ENCODE data around the gene OPN1SW.

The OPN1SW gene

GRCh38 chr7:128804484-128804883 is 28.9 kb upstream of the OPN1SW start:
- Histone ChIP-seq H3K27me3 (ENCODE audit: insufficient read depth, low read length) (no peaks in the 10 kb centered on the region; the same call in 1 of the 2 replicates), H3F3A (ENCODE audit: insufficient read depth, low read length) (no peaks in the 10 kb centered on the region), H3K4me1 (ENCODE audit: insufficient read depth, low read length, severe bottlenecking) (no peaks in the 10 kb centered on the region), H3K27ac (ENCODE audit: low read depth, low read length, poor library complexity, severe bottlenecking) (no peak overlapping the region), H3K9me3 (ENCODE audit: low read length) (no peaks in the 10 kb centered on the region), H4K20me1 (ENCODE audit: insufficient read depth, low read length) (no peaks in the 10 kb centered on the region), H2AFZ (ENCODE audit: low read length) (no peak overlapping the region), H3K4me2 (ENCODE audit: low read length) (no peak overlapping the region), H3K36me3 (ENCODE audit: insufficient read depth, low read length) (peaks cover 10% of the 10 kb centered on the region; the same call in 1 of the 2 replicates), H3K79me2 (ENCODE audit: insufficient read depth, low read length) (no peaks in the 10 kb centered on the region), H3K9me2 (ENCODE audit: low read depth, low read length) (no peaks in the 10 kb centered on the region), H3K4me3 (ENCODE audit: low read depth, low read length, poor library complexity, severe bottlenecking) (no peak overlapping the region), H3K9ac (ENCODE audit: low read length) (no peak overlapping the region)
- TF ChIP-seq, protein P1, sequence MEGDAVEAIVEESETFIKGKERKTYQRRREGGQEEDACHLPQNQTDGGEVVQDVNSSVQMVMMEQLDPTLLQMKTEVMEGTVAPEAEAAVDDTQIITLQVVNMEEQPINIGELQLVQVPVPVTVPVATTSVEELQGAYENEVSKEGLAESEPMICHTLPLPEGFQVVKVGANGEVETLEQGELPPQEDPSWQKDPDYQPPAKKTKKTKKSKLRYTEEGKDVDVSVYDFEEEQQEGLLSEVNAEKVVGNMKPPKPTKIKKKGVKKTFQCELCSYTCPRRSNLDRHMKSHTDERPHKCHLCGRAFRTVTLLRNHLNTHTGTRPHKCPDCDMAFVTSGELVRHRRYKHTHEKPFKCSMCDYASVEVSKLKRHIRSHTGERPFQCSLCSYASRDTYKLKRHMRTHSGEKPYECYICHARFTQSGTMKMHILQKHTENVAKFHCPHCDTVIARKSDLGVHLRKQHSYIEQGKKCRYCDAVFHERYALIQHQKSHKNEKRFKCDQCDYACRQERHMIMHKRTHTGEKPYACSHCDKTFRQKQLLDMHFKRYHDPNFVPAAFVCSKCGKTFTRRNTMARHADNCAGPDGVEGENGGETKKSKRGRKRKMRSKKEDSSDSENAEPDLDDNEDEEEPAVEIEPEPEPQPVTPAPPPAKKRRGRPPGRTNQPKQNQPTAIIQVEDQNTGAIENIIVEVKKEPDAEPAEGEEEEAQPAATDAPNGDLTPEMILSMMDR (IDR thresholded peaks at IDR 0.05; ENCODE audit: low read length): no peak
- TF ChIP-seq EZH2 (IDR thresholded peaks at IDR 0.05; ENCODE audit: borderline replicate concordance, low read length): no peak

- H4K20me1 ChIP-seq (ENCODE audit: insufficient read depth, low read length): no peaks in the 10 kb centered on the region
- no peak overlapping the region for H3K4me3 ChIP-seq (ENCODE audit: low read depth, low read length, poor library complexity, severe bottlenecking)
- no peaks in the 10 kb centered on the region for H3K79me2 ChIP-seq (ENCODE audit: insufficient read depth, low read length)
- TF ChIP-seq, protein P1 (IDR thresholded peaks at IDR 0.05; ENCODE audit: low read length): no peak
- TF ChIP-seq EZH2 (IDR thresholded peaks at IDR 0.05; ENCODE audit: borderline replicate concordance, low read length): no peak
- no peak overlapping the region for H2AFZ ChIP-seq (ENCODE audit: low read length)
- no peak overlapping the region for H3K9ac ChIP-seq (ENCODE audit: low read length)
- H3K27ac ChIP-seq (ENCODE audit: low read depth, low read length, poor library complexity, severe bottlenecking): no peak overlapping the region
- no peak overlapping the region for H3K4me2 ChIP-seq (ENCODE audit: low read length)
- no peaks in the 10 kb centered on the region for H3K4me1 ChIP-seq (ENCODE audit: insufficient read depth, low read length, severe bottlenecking)
- no peaks in the 10 kb centered on the region for H3K9me3 ChIP-seq (ENCODE audit: low read length)
- no peaks in the 10 kb centered on the region; the same call in 1 of the 2 replicates for H3K27me3 ChIP-seq (ENCODE audit: insufficient read depth, low read length)
- no peaks in the 10 kb centered on the region for H3K9me2 ChIP-seq (ENCODE audit: low read depth, low read length)
- no peaks in the 10 kb centered on the region for H3F3A ChIP-seq (ENCODE audit: insufficient read depth, low read length)
- H3K36me3 ChIP-seq (ENCODE audit: insufficient read depth, low read length): peaks cover 10% of the 10 kb centered on the region; the same call in 1 of the 2 replicates
These were observed 26.2 kb upstream of the OPN1SW start for GRCh38 chr7:128801667-128802418.

- Histone ChIP-seq H3F3A (ENCODE audit: insufficient read depth, low read length) (no peaks in the 10 kb centered on the region), H2AFZ (ENCODE audit: low read length) (no peak overlapping the region), H4K20me1 (ENCODE audit: insufficient read depth, low read length) (no peaks in the 10 kb centered on the region), H3K4me2 (ENCODE audit: low read length) (no peak overlapping the region), H3K36me3 (ENCODE audit: insufficient read depth, low read length) (peaks cover 9% of the 10 kb centered on the region; the same call in 1 of the 2 replicates), H3K9me3 (ENCODE audit: low read length) (no peaks in the 10 kb centered on the region), H3K4me3 (ENCODE audit: low read depth, low read length, poor library complexity, severe bottlenecking) (no peak overlapping the region), H3K4me1 (ENCODE audit: insufficient read depth, low read length, severe bottlenecking) (no peaks in the 10 kb centered on the region), H3K9ac (ENCODE audit: low read length) (no peak overlapping the region), H3K79me2 (ENCODE audit: insufficient read depth, low read length) (no peaks in the 10 kb centered on the region), H3K27ac (ENCODE audit: low read depth, low read length, poor library complexity, severe bottlenecking) (no peak overlapping the region), H3K27me3 (ENCODE audit: insufficient read depth, low read length) (no peaks in the 10 kb centered on the region; the same call in 1 of the 2 replicates), H3K9me2 (ENCODE audit: low read depth, low read length) (no peaks in the 10 kb centered on the region)
- TF ChIP-seq EZH2 (IDR thresholded peaks at IDR 0.05; ENCODE audit: borderline replicate concordance, low read length): no peak
- TF ChIP-seq, protein P1 (IDR thresholded peaks at IDR 0.05; ENCODE audit: low read length): no peak
These were observed 25.4 kb upstream of the OPN1SW start for GRCh38 chr7:128801003-128801402.

Measured in OCI-LY1 (cell line).